Measurements from ENCODE around the gene CEACAM19.

- TF ChIP-seq GATA2 (IDR thresholded peaks at IDR 0.05; ENCODE audit: low read depth, low read length) = no peak
- no peak for TF ChIP-seq GATA3 (IDR thresholded peaks at IDR 0.05; ENCODE audit: low read depth, low read length)
These were observed 6.3 kb upstream of the CEACAM19 start for GRCh38 chr19:44664976-44665375.

All from SH-SY5Y (cell line).